ENCODE data around the gene SLC7A6OS. TPM values are rescaled to one million over a fixed set of nuclear protein-coding genes. Genes with fewer than 3 reads are reported as not detected.

The SLC7A6OS gene
- total RNA-seq, 1 experiment from 2014 or later, result 25.3 TPM

DNA sequence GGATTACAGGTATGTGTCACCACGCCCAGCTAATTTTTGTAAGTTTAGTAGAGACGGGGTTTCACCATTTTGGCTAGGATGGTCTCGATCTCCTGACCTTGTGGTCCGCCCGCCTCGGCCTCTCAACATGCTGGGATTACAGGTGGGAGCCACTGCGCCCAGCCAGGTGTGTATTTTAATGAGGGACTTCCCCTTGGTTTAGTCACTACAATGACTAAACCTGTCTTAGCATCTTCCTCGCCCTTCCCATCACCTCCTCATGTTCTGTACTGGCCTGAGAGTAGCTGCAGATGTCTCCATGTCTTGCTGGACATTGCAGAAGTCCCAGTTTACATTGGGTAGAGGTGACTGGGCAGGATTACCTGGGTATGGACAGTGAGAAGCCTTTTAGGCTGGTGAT lies 36.9 kb downstream of the SLC7A6OS start:
- ChIA-PET CTCF (no interaction called here), POLR2A (ENCODE audit: low non-redundant PET) (no interaction called here)
- no peak for DNase-seq (ENCODE audit: low spot score)
- no peak overlapping the region for H3K27ac ChIP-seq (ENCODE audit: low read depth, low read length, poor library complexity, severe bottlenecking)
- no peak overlapping the region for H3K4me3 ChIP-seq (ENCODE audit: low read depth, low read length, poor library complexity, severe bottlenecking)
- TF ChIP-seq EZH2 (IDR thresholded peaks at IDR 0.05; ENCODE audit: borderline replicate concordance, low read depth, low read length, poor library complexity, severe bottlenecking), result no peak
- TF ChIP-seq, protein P1, sequence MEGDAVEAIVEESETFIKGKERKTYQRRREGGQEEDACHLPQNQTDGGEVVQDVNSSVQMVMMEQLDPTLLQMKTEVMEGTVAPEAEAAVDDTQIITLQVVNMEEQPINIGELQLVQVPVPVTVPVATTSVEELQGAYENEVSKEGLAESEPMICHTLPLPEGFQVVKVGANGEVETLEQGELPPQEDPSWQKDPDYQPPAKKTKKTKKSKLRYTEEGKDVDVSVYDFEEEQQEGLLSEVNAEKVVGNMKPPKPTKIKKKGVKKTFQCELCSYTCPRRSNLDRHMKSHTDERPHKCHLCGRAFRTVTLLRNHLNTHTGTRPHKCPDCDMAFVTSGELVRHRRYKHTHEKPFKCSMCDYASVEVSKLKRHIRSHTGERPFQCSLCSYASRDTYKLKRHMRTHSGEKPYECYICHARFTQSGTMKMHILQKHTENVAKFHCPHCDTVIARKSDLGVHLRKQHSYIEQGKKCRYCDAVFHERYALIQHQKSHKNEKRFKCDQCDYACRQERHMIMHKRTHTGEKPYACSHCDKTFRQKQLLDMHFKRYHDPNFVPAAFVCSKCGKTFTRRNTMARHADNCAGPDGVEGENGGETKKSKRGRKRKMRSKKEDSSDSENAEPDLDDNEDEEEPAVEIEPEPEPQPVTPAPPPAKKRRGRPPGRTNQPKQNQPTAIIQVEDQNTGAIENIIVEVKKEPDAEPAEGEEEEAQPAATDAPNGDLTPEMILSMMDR (conservative IDR thresholded peaks at IDR 0.05; ENCODE audit: low read depth, low read length), result no peak
- BruUV-seq (replicated peaks), result no TSS peak
- H3K36me3 ChIP-seq (ENCODE audit: insufficient read depth, low read length, poor library complexity, severe bottlenecking), result peaks cover 4% of the 10 kb centered on the region
- H3K4me1 ChIP-seq (ENCODE audit: insufficient read depth, low read length, poor library complexity, severe bottlenecking), result no peaks in the 10 kb centered on the region
- H3K27me3 ChIP-seq (replicated peaks; ENCODE audit: insufficient read depth, low read depth, low read length, poor library complexity), result no peaks in the 10 kb centered on the region
- H3K9me3 ChIP-seq (ENCODE audit: low read depth, low read length, poor library complexity, severe bottlenecking), result no peaks in the 10 kb centered on the region
- intact Hi-C loops (cut with micrococcal nuclease; ENCODE audit: unreplicated experiment), result no loop called here

DNA sequence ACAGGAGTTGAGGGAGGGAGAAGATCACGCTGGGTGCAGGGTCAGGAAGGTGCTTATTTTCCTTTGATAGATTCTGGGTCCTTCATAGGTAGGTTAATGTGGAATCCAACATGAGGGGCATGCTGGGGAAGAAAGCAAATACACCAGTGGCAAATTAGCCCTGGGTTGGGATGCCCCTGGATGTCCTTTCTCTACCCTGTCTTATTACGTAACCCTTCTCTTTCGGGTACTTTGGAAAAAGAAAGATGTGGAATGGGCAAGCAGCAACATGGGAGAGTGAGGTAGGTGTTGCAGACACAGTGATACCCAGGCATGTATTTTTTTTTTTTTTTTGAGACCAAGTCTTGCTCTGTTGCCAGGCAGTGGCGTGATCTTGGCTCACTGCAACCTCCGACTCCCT lies 37.3 kb downstream of the SLC7A6OS start:
- Histone ChIP-seq H3K27me3 (replicated peaks; ENCODE audit: insufficient read depth, low read depth, low read length, poor library complexity) (no peaks in the 10 kb centered on the region), H3K4me3 (ENCODE audit: low read depth, low read length, poor library complexity, severe bottlenecking) (no peak overlapping the region), H3K27ac (ENCODE audit: low read depth, low read length, poor library complexity, severe bottlenecking) (no peak overlapping the region), H3K9me3 (ENCODE audit: low read depth, low read length, poor library complexity, severe bottlenecking) (no peaks in the 10 kb centered on the region), H3K4me1 (ENCODE audit: insufficient read depth, low read length, poor library complexity, severe bottlenecking) (no peaks in the 10 kb centered on the region), H3K36me3 (ENCODE audit: insufficient read depth, low read length, poor library complexity, severe bottlenecking) (peaks cover 4% of the 10 kb centered on the region)
- TF ChIP-seq, protein P1 (conservative IDR thresholded peaks at IDR 0.05; ENCODE audit: low read depth, low read length), result no peak
- no peak for TF ChIP-seq EZH2 (IDR thresholded peaks at IDR 0.05; ENCODE audit: borderline replicate concordance, low read depth, low read length, poor library complexity, severe bottlenecking)
- no peak for DNase-seq (ENCODE audit: low spot score)
- intact Hi-C loops (cut with micrococcal nuclease; ENCODE audit: unreplicated experiment), result no loop called here
- ChIA-PET POLR2A (ENCODE audit: low non-redundant PET) (no interaction called here), CTCF (no interaction called here)
- no TSS peak for BruUV-seq (replicated peaks)

DNA sequence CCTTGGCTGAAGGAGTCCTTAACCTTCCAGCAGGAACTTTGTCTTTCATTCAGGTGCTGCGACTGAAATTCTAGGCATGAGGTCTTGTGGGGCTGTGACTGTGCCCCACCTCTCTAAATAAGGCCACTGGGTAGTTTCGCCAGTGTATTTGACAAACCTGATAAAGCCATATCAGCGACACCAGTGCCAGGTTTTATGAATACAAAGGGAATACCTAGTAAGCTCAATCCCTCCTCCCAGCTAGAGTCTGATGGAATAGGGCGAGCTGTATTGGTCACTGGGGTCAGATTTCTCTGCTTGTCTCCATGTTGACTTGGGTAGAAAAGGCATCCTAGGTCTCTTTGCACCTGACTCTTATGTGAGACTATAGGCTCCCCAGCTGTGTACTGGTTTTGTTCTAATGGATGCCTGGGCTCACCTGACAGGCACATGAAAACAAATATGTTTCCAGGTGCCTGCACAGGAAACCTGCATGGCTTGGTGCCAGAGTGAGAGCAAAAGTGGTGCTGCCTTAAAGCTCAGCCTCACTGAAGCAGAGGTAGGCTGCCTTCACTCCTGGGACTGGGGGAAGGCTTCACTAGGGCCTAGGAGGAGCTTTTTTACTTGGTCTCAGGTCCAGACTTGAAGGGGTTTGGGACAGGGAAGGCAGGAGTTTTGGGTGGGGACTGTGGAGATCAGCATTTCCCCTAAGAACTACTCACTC lies 38.1 kb downstream of the SLC7A6OS start:
- H3K4me1 ChIP-seq (ENCODE audit: insufficient read depth, low read length, poor library complexity, severe bottlenecking), result peaks cover 3% of the 10 kb centered on the region
- H3K4me3 ChIP-seq (ENCODE audit: low read depth, low read length, poor library complexity, severe bottlenecking), result no peak overlapping the region
- TF ChIP-seq EZH2 (IDR thresholded peaks at IDR 0.05; ENCODE audit: borderline replicate concordance, low read depth, low read length, poor library complexity, severe bottlenecking), result no peak
- TF ChIP-seq, protein P1 (conservative IDR thresholded peaks at IDR 0.05; ENCODE audit: low read depth, low read length), result no peak
- no peak for DNase-seq (ENCODE audit: low spot score)
- H3K27me3 ChIP-seq (replicated peaks; ENCODE audit: insufficient read depth, low read depth, low read length, poor library complexity), result no peaks in the 10 kb centered on the region
- H3K27ac ChIP-seq (ENCODE audit: low read depth, low read length, poor library complexity, severe bottlenecking), result no peak overlapping the region
- peaks cover 4% of the 10 kb centered on the region for H3K36me3 ChIP-seq (ENCODE audit: insufficient read depth, low read length, poor library complexity, severe bottlenecking)
- H3K9me3 ChIP-seq (ENCODE audit: low read depth, low read length, poor library complexity, severe bottlenecking), result no peaks in the 10 kb centered on the region
- no TSS peak for BruUV-seq (replicated peaks)
- intact Hi-C loops (cut with micrococcal nuclease; ENCODE audit: unreplicated experiment), result no loop called here
- POLR2A ChIA-PET (ENCODE audit: low non-redundant PET), result no interaction called here
- CTCF ChIA-PET, result no interaction called here
